Neutrophil (primary cell): ENCODE results near the gene PLA2G4A.

ENCODE experiments used
- H3K27ac ChIP-seq: fragments of 200-600 bp; sonication (generic); 2 replicates; pipeline ENCODE4 v1.5.1; 2016; ENCODE audit warnings: mild to moderate bottlenecking, moderate library complexity
- H3K27me3 ChIP-seq: fragments of 200-600 bp; sonication (generic); 2 replicates; pipeline ENCODE4 v1.6.0; 2016; ENCODE audit warnings: mild to moderate bottlenecking
- H3K36me3 ChIP-seq: fragments of 200-600 bp; sonication (generic); 2 replicates; pipeline ENCODE4 v1.5.1; 2017
- H3K4me1 ChIP-seq, 2 experiments: fragments of 200-600 bp in 1 of 2; sonication (generic) in 1 of 2; 1 replicate in 1 of 2; 2 replicates in 1 of 2; pipeline versions ENCODE4 v1.5.1 to v1.6.1; 2013 to 2016; ENCODE audit warnings: low read depth in 1 of 2, low read length in 1 of 2, mild to moderate bottlenecking in 1 of 2, moderate library complexity in 1 of 2; ENCODE audit not compliant: control insufficient read depth in 1 of 2, insufficient read depth in 1 of 2
- H3K4me3 ChIP-seq, 2 experiments: fragments of 200-600 bp in 1 of 2; sonication (generic) in 1 of 2; 1 replicate in 1 of 2; 2 replicates in 1 of 2; pipeline ENCODE4 v1.5.1; 2013 to 2016; ENCODE audit warnings: low read depth in 1 of 2, low read length in 1 of 2, mild to moderate bottlenecking in 1 of 2, moderate library complexity in 1 of 2
- H3K9me3 ChIP-seq: fragments of 200-600 bp; sonication (generic); 2 replicates; pipeline ENCODE4 v1.5.1; 2016
- TF ChIP-seq, protein P1 (sequence below): fragments of 200-600 bp; sonication (generic); IDR thresholded peaks from 2 replicates; pipeline ENCODE4 v1.5.1; 2016; ENCODE audit warnings: antibody characterized with exemption

Gene PLA2G4A

DNA sequence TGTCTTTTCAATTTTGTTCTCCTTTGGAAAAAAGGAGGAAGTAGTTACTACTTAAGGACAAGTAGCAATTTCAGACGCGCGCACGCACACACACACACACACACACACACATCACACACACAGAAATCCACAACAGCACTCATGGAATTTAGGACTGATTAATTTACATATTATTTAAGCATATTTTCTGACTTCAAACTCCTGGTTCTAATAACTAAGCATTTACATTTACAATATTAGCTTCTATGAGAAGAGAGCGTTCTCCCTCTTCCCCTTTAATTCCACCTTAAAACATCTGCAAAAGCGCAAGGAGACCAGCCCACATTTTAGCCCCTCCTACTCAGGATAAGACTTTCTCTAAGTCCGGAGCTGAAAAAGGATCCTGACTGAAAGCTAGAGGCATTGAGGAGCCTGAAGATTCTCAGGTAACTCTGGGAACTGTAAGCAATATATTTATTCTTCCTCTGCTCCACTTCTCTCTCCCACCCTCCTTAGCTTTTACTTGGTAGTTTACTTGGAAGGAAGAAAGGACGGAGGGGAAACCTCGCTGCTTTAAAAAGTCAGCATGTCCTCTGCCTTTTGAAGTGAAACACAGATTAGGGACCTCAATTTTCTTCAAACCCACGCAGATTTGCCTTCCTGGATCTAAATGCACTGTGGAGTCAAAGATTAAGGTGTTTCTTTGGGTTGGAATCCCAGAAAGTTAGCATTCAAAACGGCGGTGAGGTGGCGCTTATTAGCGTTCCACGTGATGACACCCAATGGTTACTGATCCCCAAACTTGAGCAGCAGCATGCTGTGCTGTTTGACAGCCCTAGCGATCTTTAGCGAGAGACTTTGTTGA lies at the start of gene PLA2G4A:
Gene PLA2G4A, plus strand, starts transcription at position 339 of the 844 bp plus-strand sequence. CDS start 25,406 bp downstream, outside the sequence.
- TF ChIP-seq, protein P1, sequence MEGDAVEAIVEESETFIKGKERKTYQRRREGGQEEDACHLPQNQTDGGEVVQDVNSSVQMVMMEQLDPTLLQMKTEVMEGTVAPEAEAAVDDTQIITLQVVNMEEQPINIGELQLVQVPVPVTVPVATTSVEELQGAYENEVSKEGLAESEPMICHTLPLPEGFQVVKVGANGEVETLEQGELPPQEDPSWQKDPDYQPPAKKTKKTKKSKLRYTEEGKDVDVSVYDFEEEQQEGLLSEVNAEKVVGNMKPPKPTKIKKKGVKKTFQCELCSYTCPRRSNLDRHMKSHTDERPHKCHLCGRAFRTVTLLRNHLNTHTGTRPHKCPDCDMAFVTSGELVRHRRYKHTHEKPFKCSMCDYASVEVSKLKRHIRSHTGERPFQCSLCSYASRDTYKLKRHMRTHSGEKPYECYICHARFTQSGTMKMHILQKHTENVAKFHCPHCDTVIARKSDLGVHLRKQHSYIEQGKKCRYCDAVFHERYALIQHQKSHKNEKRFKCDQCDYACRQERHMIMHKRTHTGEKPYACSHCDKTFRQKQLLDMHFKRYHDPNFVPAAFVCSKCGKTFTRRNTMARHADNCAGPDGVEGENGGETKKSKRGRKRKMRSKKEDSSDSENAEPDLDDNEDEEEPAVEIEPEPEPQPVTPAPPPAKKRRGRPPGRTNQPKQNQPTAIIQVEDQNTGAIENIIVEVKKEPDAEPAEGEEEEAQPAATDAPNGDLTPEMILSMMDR: no peak
- H3K4me1 ChIP-seq: peaks cover 31 to 33% of the 10 kb centered on the region in 2 experiments
- H3K27ac ChIP-seq: peak within 1 kb of the TSS; percentile 88
- no peaks in the 10 kb centered on the region for H3K36me3 ChIP-seq
- no peaks in the 10 kb centered on the region for H3K27me3 ChIP-seq
- H3K9me3 ChIP-seq: no peaks in the 10 kb centered on the region
- H3K4me3 ChIP-seq: peak within 1 kb of the TSS; percentile 71 to 100

DNA sequence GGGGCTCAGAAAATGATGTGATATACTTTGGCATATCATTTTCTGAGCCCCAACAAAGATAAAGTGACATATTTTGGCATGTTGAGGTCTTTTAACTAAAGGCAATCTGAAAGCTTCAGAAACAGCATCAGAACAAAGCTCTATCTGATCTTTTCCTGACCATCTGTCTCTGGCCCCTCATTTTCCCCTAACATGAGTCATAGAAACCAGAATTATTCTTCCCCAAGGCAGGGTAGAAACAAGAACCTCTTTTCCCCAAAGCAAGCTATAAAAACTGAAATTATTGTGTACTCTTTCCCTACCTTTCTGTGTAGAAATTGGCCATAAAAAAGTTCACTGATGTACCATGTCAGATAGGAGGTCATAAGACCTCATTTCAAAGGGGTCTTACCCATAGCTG lies 48.7 kb upstream of the PLA2G4A start:
- TF ChIP-seq, protein P1: no peak
- no peak overlapping the region for H3K27ac ChIP-seq

DNA sequence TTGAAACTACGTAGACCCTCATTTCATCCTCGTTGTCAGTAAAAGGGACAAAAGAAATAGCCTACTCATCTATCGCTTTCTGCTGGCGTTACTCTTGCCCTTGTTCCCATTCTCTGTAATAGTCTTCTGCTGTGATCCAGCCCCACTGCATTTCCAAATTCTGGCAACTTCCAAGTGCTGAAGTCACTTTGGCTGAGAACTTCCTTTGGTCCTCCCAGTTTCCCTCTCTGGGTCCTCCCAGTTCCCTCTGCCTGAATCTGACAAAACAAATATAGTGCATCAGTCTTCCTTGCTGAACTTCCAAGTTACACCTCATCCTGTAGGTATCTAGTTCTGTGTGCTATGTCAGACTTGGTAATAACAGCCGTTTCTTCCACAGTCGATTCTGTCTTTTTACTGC lies 47.0 kb upstream of the PLA2G4A start:
- Histone ChIP-seq H3K36me3 (no peaks in the 10 kb centered on the region), H3K27ac (no peak overlapping the region), H3K9me3 (no peaks in the 10 kb centered on the region), H3K4me3 (no peak overlapping the region), H3K4me1 (no peaks in the 10 kb centered on the region), H3K27me3 (no peaks in the 10 kb centered on the region)
- TF ChIP-seq, protein P1: no peak

More for the DNA sequence above, 48.7 kb upstream of the PLA2G4A start:
- no peaks in the 10 kb centered on the region for H3K36me3 ChIP-seq
- H3K9me3 ChIP-seq: no peaks in the 10 kb centered on the region
- no peak overlapping the region for H3K4me3 ChIP-seq
- H3K4me1 ChIP-seq: no peaks in the 10 kb centered on the region
- no peaks in the 10 kb centered on the region for H3K27me3 ChIP-seq

- no peaks in the 10 kb centered on the region for H3K27me3 ChIP-seq
Measured at GRCh38 chr1:186782791-186783190, 46.0 kb upstream of the PLA2G4A start.

DNA sequence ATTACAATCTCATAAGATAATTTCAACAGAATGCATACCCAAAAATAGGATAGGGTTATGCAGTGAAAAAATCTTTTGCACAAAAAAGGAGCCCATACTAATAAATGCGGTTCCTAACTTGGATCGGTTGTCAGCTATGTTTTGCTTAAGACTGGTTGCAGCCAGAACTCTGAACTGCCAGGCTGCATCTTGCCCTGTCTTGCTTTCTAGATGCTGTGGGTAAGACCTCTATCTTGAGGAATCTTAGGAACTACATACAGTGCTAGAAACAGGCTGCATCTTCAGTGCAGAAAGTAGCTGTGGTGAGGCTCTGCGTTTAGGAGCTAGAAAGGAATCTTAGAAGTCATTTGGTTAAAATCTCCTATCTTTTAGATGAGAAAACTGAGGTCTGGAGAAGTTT lies 45.6 kb upstream of the PLA2G4A start:
- H3K27ac ChIP-seq: no peak overlapping the region
- no peaks in the 10 kb centered on the region for H3K9me3 ChIP-seq
- no peaks in the 10 kb centered on the region for H3K27me3 ChIP-seq
- H3K36me3 ChIP-seq: no peaks in the 10 kb centered on the region
- TF ChIP-seq, protein P1: no peak
- H3K4me1 ChIP-seq: no peaks in the 10 kb centered on the region
- H3K4me3 ChIP-seq: no peak overlapping the region

More at GRCh38 chr1:186782791-186783190, 46.0 kb upstream of the PLA2G4A start:
- H3K27ac ChIP-seq: no peak overlapping the region
- H3K9me3 ChIP-seq: no peaks in the 10 kb centered on the region
- H3K4me1 ChIP-seq: no peaks in the 10 kb centered on the region
- no peaks in the 10 kb centered on the region for H3K36me3 ChIP-seq
- H3K4me3 ChIP-seq: no peak overlapping the region
- TF ChIP-seq, protein P1: no peak
